Liver (tissue), 9 donors: ENCODE data around the gene DPP6. TPM values are rescaled to one million over a fixed set of nuclear protein-coding genes. Genes with fewer than 3 reads are reported as not detected.

Source experiments
- DNase-seq: peaks from one replicate; pipeline ENCODE4 v3.0.0-alpha.2; 2017; ENCODE audit warnings: low spot score
- H3K27ac ChIP-seq, 2 donors: one replicate each; pipeline ENCODE4 v1.7.0; 2013; ENCODE audit warnings: inconsistent platforms in 2 of 2, low read length in 2 of 2, control low read depth in 1 of 2, low read depth in 1 of 2, mild to moderate bottlenecking in 1 of 2
- H3K27me3 ChIP-seq, 4 donors: one replicate each; pipeline versions ENCODE4 v1.6.1 to v1.7.0; 2013; ENCODE audit warnings: low read length in 3 of 4, inconsistent platforms in 1 of 4, mild to moderate bottlenecking in 1 of 4, moderate library complexity in 1 of 4; ENCODE audit not compliant: control insufficient read depth in 4 of 4, insufficient read depth in 4 of 4
- H3K36me3 ChIP-seq, 4 donors: one replicate each; pipeline versions ENCODE4 v1.6.1 to v1.7.0; 2013; ENCODE audit warnings: low read length in 3 of 4, mild to moderate bottlenecking in 3 of 4, low read depth in 1 of 4, moderate library complexity in 1 of 4; ENCODE audit not compliant: control insufficient read depth in 4 of 4, insufficient read depth in 3 of 4
- H3K4me1 ChIP-seq, 4 donors: one replicate each; pipeline versions ENCODE4 v1.6.1 to v1.7.0; 2013; ENCODE audit warnings: low read length in 3 of 4, mild to moderate bottlenecking in 3 of 4, moderate library complexity in 1 of 4; ENCODE audit not compliant: control insufficient read depth in 4 of 4, insufficient read depth in 4 of 4
- H3K4me3 ChIP-seq, 3 donors: one replicate each; pipeline versions ENCODE4 v1.6.1 to v1.7.0; 2013; ENCODE audit warnings: low read length in 3 of 3, control low read depth in 1 of 3, low read depth in 1 of 3, mild to moderate bottlenecking in 1 of 3
- H3K9ac ChIP-seq, 2 donors: one replicate each; pipeline ENCODE4 v1.7.0; 2013; ENCODE audit warnings: low read length in 2 of 2, mild to moderate bottlenecking in 2 of 2, moderate library complexity in 2 of 2, control low read depth in 1 of 2, low read depth in 1 of 2
- H3K9me3 ChIP-seq, 4 donors: one replicate each; pipeline versions ENCODE4 v1.6.1 to v1.7.0; 2013; ENCODE audit warnings: low read length in 3 of 4; ENCODE audit not compliant: control insufficient read depth in 4 of 4
- ATF3 ChIP-seq: IDR thresholded peaks from 2 replicates; pipeline ENCODE4 v1.6.1; 2016; ENCODE audit warnings: antibody characterized with exemption
- CTCF ChIP-seq: fragments of 150-350 bp; IDR thresholded peaks from 2 replicates; pipeline ENCODE4 v1.5.1; 2017; ENCODE audit warnings: improper control_type of control experiment, low read depth, low read length; ENCODE audit not compliant: missing input control
- EGR1 ChIP-seq, 2 donors: IDR thresholded peaks; 2 replicates each; pipeline ENCODE4 v1.6.1; 2016 to 2018; ENCODE audit warnings: antibody characterized with exemption in 2 of 2, low read depth in 2 of 2
- FOXA1 ChIP-seq: IDR thresholded peaks from 2 replicates; pipeline ENCODE4 v1.6.1; 2016; ENCODE audit warnings: antibody characterized with exemption
- FOXA2 ChIP-seq: IDR thresholded peaks from 2 replicates; pipeline ENCODE4 v1.6.1; 2016; ENCODE audit warnings: antibody characterized with exemption
- GABPA ChIP-seq, 2 donors: IDR thresholded peaks in 1 of 2; conservative IDR thresholded peaks in 1 of 2; 2 replicates each; pipeline ENCODE4 v1.6.1; 2016; ENCODE audit warnings: antibody characterized with exemption in 2 of 2, mild to moderate bottlenecking in 1 of 2, moderate library complexity in 1 of 2
- HNF4A ChIP-seq, 2 donors: conservative IDR thresholded peaks; 2 replicates each; pipeline ENCODE4 v1.6.1; 2016; ENCODE audit warnings: antibody characterized with exemption in 2 of 2, mild to moderate bottlenecking in 2 of 2
- HNF4G ChIP-seq: IDR thresholded peaks from 2 replicates; pipeline ENCODE4 v1.6.1; 2016; ENCODE audit warnings: antibody characterized with exemption
- JUND ChIP-seq, 2 donors: IDR thresholded peaks; 2 replicates each; pipeline ENCODE4 v1.6.1; 2016; ENCODE audit warnings: antibody characterized with exemption in 2 of 2
- MAX ChIP-seq: IDR thresholded peaks from 2 replicates; pipeline ENCODE4 v1.6.1; 2016; ENCODE audit warnings: antibody characterized with exemption
- NR2F2 ChIP-seq: IDR thresholded peaks from 2 replicates; pipeline ENCODE4 v1.6.1; 2016; ENCODE audit warnings: antibody characterized with exemption
- RAD21 ChIP-seq, 2 donors: IDR thresholded peaks; 2 replicates each; pipeline ENCODE4 v1.6.1; 2016; ENCODE audit warnings: antibody characterized with exemption in 2 of 2, mild to moderate bottlenecking in 2 of 2
- REST ChIP-seq: IDR thresholded peaks from 2 replicates; pipeline ENCODE4 v1.6.1; 2016; ENCODE audit warnings: antibody characterized with exemption, mild to moderate bottlenecking
- RXRA ChIP-seq, 2 donors: IDR thresholded peaks; 2 replicates each; pipeline ENCODE4 v1.6.1; 2017 to 2018; ENCODE audit warnings: antibody characterized with exemption in 2 of 2, mild to moderate bottlenecking in 1 of 2
- SP1 ChIP-seq: IDR thresholded peaks from 2 replicates; pipeline ENCODE4 v1.6.1; 2018; ENCODE audit warnings: antibody characterized with exemption, mild to moderate bottlenecking
- TAF1 ChIP-seq: conservative IDR thresholded peaks from 2 replicates; pipeline ENCODE4 v1.6.1; 2016; ENCODE audit warnings: antibody characterized with exemption, mild to moderate bottlenecking
- YY1 ChIP-seq: IDR thresholded peaks from 2 replicates; pipeline ENCODE4 v1.6.1; 2016; ENCODE audit warnings: antibody characterized with exemption, mild to moderate bottlenecking
- ZBTB33 ChIP-seq: IDR thresholded peaks from 2 replicates; pipeline ENCODE4 v1.6.1; 2016; ENCODE audit warnings: antibody characterized with exemption
- WGBS: extraction: QIAGEN DNeasy Blood & Tissue Kit; methylation state at CpG from one replicate; pipeline ENCODE4 v1.1.7; 2013; 5-methylcytosine and 5-hydroxymethylcytosine counted together
- polyA plus RNA-seq, 2 donors: library from polyadenylated mRNA; stranded (reverse) in 1 of 2; unstranded in 1 of 2; fragments of 200-250 nt in 1 of 2; fragments of >200 nt in 1 of 2; fragmentation: Nextera tagmentation in 1 of 2; extraction: Ambion mirVana in 1 of 2; gene quantifications; one replicate each; pipeline versions ENCODE4 v1.2.1 to v1.2.3, GENCODE V29; 2013 to 2015
- total RNA-seq, 2 donors: library from RNA; depleted of rRNA; stranded (reverse); fragments of >200 nt; gene quantifications; one replicate each; pipeline ENCODE4 v1.2.3, GENCODE V29; 2014
- donor health status: healthy.
- donor health status: healthy.
- donor health status: healthy.
- donor health status: healthy.
- donor health status: healthy.

The DPP6 gene
- total and polyA plus RNA-seq, 4 donors = 0.01 TPM; not detected in 3

- WGBS = 54% methylated on average over 3 of the region's 3 CpGs
- H3K4me3 ChIP-seq = no peak overlapping the region
- H3K9me3 ChIP-seq = no peaks in the 10 kb centered on the region
- H3K27me3 ChIP-seq = peaks cover 0 to 2% (median under 1%) of the 10 kb centered on the region in 4 donors
- no peak for TF ChIP-seq TAF1
- no peak for TF ChIP-seq FOXA1
- no peak for TF ChIP-seq NR2F2
- no peak for TF ChIP-seq RXRA (IDR thresholded peaks at IDR 0.05)
- TF ChIP-seq FOXA2 = no peak
- no peak for TF ChIP-seq CTCF
- no peak for TF ChIP-seq SP1
- no peak for TF ChIP-seq JUND (IDR thresholded peaks at IDR 0.05)
- no peak for TF ChIP-seq MAX
- TF ChIP-seq REST = no peak
- TF ChIP-seq RAD21 (IDR thresholded peaks at IDR 0.05) = no peak
- no peak for TF ChIP-seq GABPA (IDR thresholded peaks at IDR 0.05 in 1 of 2, conservative IDR thresholded peaks at IDR 0.05 in 1 of 2)
- no peak for TF ChIP-seq ATF3
- TF ChIP-seq HNF4G = no peak
- no peak for TF ChIP-seq HNF4A (conservative IDR thresholded peaks at IDR 0.05)
- no peak for TF ChIP-seq YY1
- TF ChIP-seq EGR1 (IDR thresholded peaks at IDR 0.05; ENCODE audit: low read depth in 2 of 2) = no peak
- no peak for TF ChIP-seq ZBTB33
- no peak for DNase-seq
- no peak overlapping the region for H3K9ac ChIP-seq
- no peaks in the 10 kb centered on the region for H3K4me1 ChIP-seq
- no peaks in the 10 kb centered on the region for H3K36me3 ChIP-seq
- no peak overlapping the region for H3K27ac ChIP-seq
These were observed 120.0 kb downstream of the DPP6 start for GRCh38 chr7:154172236-154172635.
